Measurements from ENCODE around the gene FRK. TPM values are rescaled to one million over a fixed set of nuclear protein-coding genes. Genes with fewer than 3 reads are reported as not detected.
A peak's percentile ranks its signal among the peaks of the same experiment; 100 is the strongest.
"Not testable (repeated sequence)": the region's sequence is repeated elsewhere in the genome, so short reads cannot be mapped to it uniquely, and the experiment has no call there.

The FRK gene
- total RNA-seq, 1 donor from 2014 or later: not detected

GRCh38 chr6:115901896-115902295, 158.8 kb downstream of the FRK start:
- no peaks in the 10 kb centered on the region for H3K4me1 Mint-ChIP-seq
- no peak overlapping the region for H3K27ac Mint-ChIP-seq
- intact Hi-C loops (cut with micrococcal nuclease): no loop called here
- no peak for DNase-seq
- no peak overlapping the region for H3K4me3 Mint-ChIP-seq
- no peaks in the 10 kb centered on the region for H3K36me3 Mint-ChIP-seq (ENCODE audit: low read depth)
- peaks cover 3% of the 10 kb centered on the region for H3K27me3 Mint-ChIP-seq
- no peaks in the 10 kb centered on the region for H3K9me3 Mint-ChIP-seq

- intact Hi-C loops (cut with micrococcal nuclease): loop anchor here (5.0 to 10.0 kb wide), 2 partner anchors 905 to 1803 kb away; no protein-coding TSS in a partner anchor
- H3K27me3 Mint-ChIP-seq: peaks cover 3% of the 10 kb centered on the region
- H3K36me3 Mint-ChIP-seq (ENCODE audit: low read depth): no peaks in the 10 kb centered on the region
- H3K27ac Mint-ChIP-seq: no peak overlapping the region
- no peak overlapping the region for H3K4me3 Mint-ChIP-seq
- no peak for DNase-seq
- H3K4me1 Mint-ChIP-seq: no peaks in the 10 kb centered on the region
- no peaks in the 10 kb centered on the region for H3K9me3 Mint-ChIP-seq
Observed at GRCh38 chr6:115899730-115900282, 160.9 kb downstream of the FRK start.

- Mint-ChIP-seq H3K4me3 (no peak overlapping the region), H3K27ac (no peak overlapping the region), H3K9me3 (no peaks in the 10 kb centered on the region), H3K36me3 (ENCODE audit: low read depth) (no peaks in the 10 kb centered on the region), H3K27me3 (peaks cover 3% of the 10 kb centered on the region), H3K4me1 (no peaks in the 10 kb centered on the region)
- DNase-seq: no peak
- intact Hi-C loops (cut with micrococcal nuclease): loop anchor here (5.0 to 10.0 kb wide), 2 partner anchors 903 to 1801 kb away; no protein-coding TSS in a partner anchor
Observed at GRCh38 chr6:115898246-115898645, 162.4 kb downstream of the FRK start.

GRCh38 chr6:115896538-115897129, 164.1 kb downstream of the FRK start:
- DNase-seq: no peak
- intact Hi-C loops (cut with micrococcal nuclease): loop anchor here (1.0 to 10.0 kb wide), 3 partner anchors 902 to 1799 kb away; no protein-coding TSS in a partner anchor
- Mint-ChIP-seq H3K36me3 (ENCODE audit: low read depth) (no peaks in the 10 kb centered on the region), H3K4me1 (peaks cover 5% of the 10 kb centered on the region), H3K27me3 (peaks cover 3% of the 10 kb centered on the region), H3K9me3 (no peaks in the 10 kb centered on the region), H3K4me3 (no peak overlapping the region), H3K27ac (no peak overlapping the region)

DNA sequence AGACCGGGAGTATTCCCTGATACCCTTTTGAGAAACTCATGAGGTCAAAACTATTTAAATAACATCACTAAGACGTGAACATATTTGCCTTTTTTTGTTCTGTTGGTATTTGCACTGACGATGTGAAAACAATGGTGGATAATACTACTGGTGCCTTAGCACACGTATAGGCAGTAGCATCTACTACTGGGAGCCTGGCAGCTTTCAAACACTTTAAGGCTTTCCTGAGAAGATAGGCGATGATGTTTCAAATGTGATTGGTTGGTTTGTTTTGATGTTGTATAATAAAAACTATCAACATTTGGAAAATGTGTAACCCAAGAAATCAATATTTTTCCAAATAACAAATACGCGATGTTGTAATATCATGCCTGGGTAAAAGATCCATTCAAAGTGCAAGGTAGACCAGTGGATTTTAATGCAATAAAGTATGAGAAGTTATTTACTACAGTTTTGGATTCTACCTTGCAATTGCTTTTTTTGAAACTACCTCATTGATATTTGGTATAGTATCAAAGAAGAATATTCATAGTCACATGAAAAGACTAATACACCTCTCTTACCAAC, 166.2 kb downstream of the FRK start:
- Mint-ChIP-seq H3K27me3 (no peaks in the 10 kb centered on the region), H3K9me3 (no peaks in the 10 kb centered on the region), H3K36me3 (ENCODE audit: low read depth) (no peaks in the 10 kb centered on the region), H3K27ac (no peak overlapping the region), H3K4me3 (no peak overlapping the region), H3K4me1 (peaks cover 14% of the 10 kb centered on the region)
- DNase-seq: no peak
- intact Hi-C loops (cut with micrococcal nuclease): loop anchor here (10.0 kb wide), 1 partner anchor 900 kb away; no protein-coding TSS in a partner anchor

DNA sequence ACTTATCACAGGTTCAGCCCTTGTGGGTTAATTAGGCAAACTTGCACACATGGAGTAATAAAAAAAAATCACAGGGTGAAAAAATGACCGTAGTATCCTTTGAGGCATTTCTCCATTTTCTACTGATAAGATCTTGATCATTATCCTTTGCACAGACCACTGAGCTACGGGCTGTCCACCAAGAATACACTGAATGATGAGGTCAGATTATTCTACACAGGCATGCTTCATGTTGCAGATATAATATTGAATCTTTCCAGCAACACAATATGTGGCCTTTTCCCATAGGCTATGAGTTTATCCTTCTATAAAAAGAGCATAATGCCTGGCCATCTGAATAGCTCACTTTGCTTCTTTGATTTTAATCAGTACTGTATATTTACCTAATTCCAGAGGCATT, 168.9 kb downstream of the FRK start:
- Mint-ChIP-seq H3K9me3 (no peaks in the 10 kb centered on the region), H3K27ac (no peak overlapping the region), H3K36me3 (ENCODE audit: low read depth) (no peaks in the 10 kb centered on the region), H3K4me1 (peaks cover 14% of the 10 kb centered on the region), H3K27me3 (no peaks in the 10 kb centered on the region), H3K4me3 (no peak overlapping the region)
- DNase-seq: no peak
- intact Hi-C loops (cut with micrococcal nuclease): loop anchor here (10.0 kb wide), 1 partner anchor 897 kb away; no protein-coding TSS in a partner anchor

DNA sequence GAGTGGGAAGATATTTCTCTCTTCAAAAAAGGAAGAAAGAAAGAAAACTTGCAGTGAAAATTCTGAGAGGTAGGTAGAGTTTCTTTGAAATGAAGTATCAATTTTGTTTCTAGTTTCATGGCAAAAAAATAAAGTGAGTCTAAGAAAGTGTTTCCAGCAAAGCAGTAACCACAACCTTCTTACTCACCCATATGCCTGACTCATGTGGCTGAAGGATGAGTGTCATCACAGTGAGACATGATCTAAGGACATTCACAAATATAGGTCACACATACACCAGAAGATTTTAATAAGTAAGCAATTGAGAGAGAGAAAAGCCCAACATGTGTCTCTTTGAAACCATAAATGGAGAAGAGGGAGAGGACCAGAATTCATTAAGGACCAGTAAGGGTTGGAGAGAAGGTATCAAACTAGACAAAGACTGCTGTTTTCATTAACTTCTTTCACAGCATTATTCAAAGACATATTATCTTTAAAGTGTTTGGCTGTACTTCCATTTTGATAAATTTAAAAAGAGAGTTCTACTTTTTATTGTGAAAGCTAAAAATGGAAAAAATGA, 169.5 kb downstream of the FRK start:
- H3K4me1 Mint-ChIP-seq: peaks cover 14% of the 10 kb centered on the region
- H3K27ac Mint-ChIP-seq: peak overlapping the region; percentile 48
- H3K36me3 Mint-ChIP-seq (ENCODE audit: low read depth): no peaks in the 10 kb centered on the region
- no peaks in the 10 kb centered on the region for H3K9me3 Mint-ChIP-seq
- H3K27me3 Mint-ChIP-seq: no peaks in the 10 kb centered on the region
- intact Hi-C loops (cut with micrococcal nuclease): loop anchor here (10.0 kb wide), 1 partner anchor 896 kb away; no protein-coding TSS in a partner anchor
- no peak overlapping the region for H3K4me3 Mint-ChIP-seq
- DNase-seq: no peak

GRCh38 chr6:115890238-115890637, 170.5 kb downstream of the FRK start:
- H3K4me1 Mint-ChIP-seq: peaks cover 14% of the 10 kb centered on the region
- H3K36me3 Mint-ChIP-seq (ENCODE audit: low read depth): no peaks in the 10 kb centered on the region
- H3K4me3 Mint-ChIP-seq: no peak overlapping the region
- H3K9me3 Mint-ChIP-seq: no peaks in the 10 kb centered on the region
- no peaks in the 10 kb centered on the region for H3K27me3 Mint-ChIP-seq
- DNase-seq: no peak
- no peak overlapping the region for H3K27ac Mint-ChIP-seq
- intact Hi-C loops (cut with micrococcal nuclease): loop anchor here (10.0 kb wide), 1 partner anchor 895 kb away; no protein-coding TSS in a partner anchor

DNA sequence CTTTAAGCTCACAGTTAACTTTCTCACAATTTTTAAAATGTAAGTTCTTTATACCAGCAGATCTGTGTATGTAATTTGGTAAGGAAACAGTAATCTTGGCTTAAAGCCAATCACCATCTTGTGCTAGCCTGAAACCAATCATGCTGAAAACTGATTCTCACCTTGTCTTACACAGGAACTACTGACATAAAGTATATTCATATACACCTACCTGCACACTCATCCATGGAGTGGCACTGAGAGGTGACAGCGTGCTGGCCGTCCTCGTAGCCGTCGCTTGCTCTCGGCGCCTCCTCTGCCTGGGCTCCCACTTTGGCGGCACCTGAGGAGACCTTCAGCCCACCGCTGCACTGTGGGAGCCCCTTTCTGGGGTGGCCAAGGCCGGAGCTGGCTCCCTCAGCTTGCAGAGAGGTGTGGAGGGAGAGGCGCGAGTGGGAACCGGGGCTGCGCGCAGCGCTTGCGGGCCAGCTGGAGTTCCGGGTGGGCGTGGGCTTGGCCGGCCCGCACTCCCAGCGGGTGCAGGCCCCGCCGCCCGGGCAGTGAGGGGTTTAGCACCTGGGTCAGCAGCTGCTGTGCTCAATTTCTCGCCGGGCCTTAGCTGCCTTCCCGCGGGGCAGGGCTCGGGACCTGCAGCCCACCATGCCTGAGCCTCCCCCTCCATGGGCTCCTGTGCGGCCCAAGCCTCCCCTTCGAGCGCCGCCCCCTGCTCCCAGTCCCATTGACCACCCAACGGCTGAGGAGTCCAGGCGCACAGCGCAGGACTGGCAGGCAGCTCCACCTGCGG, 171.8 kb downstream of the FRK start:
- H3K4me3 Mint-ChIP-seq; H3K27me3 Mint-ChIP-seq; H3K36me3 Mint-ChIP-seq (ENCODE audit: low read depth); intact Hi-C loops (cut with micrococcal nuclease); H3K9me3 Mint-ChIP-seq; DNase-seq; H3K27ac Mint-ChIP-seq: not testable (repeated sequence)
- H3K4me1 Mint-ChIP-seq: peaks cover 14% of the 10 kb centered on the region

- H3K9me3 Mint-ChIP-seq: no peaks in the 10 kb centered on the region
- intact Hi-C loops (cut with micrococcal nuclease): no loop called here
- no peak overlapping the region for H3K4me3 Mint-ChIP-seq
- H3K27ac Mint-ChIP-seq: no peak overlapping the region
- no peaks in the 10 kb centered on the region for H3K36me3 Mint-ChIP-seq (ENCODE audit: low read depth)
- no peaks in the 10 kb centered on the region for H3K27me3 Mint-ChIP-seq
- no peak for DNase-seq
- peaks cover 14% of the 10 kb centered on the region for H3K4me1 Mint-ChIP-seq
Observed at GRCh38 chr6:115887891-115888290, 172.8 kb downstream of the FRK start.

DNA sequence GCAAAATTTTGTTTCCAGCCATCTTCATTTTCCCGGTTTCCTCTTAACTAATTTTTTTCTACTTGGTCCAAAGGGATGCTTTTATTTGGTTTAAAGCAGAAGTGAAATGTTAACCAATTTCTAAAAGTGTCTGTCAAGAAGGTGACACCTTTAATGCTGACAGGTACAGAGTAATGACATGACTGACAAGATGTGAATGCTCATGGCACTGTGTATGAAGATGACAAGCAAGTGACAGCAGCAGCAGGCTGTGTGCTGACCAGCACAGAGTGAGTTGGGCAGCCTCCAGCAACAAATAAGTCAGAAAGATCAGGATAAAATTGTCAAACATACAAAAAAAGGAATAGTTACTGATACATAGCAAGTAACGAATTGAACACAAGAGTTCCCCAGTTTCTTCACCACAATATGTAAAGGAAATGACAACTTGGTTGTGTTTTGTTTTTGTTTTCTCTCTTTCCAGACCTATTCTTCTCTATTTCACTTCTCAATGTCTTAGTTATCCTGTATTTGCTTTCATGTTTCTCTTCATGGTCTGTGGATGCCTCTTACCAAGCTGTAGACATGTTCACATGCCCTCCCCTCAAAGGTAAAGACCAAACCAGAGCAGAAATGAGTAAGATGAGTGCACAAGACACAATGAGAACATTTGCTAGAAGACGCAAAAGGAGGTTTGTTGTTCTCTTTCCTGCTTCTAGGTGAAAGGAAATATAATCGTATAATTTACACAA, 174.9 kb downstream of the FRK start:
- H3K4me1 Mint-ChIP-seq: peaks cover 4% of the 10 kb centered on the region
- intact Hi-C loops (cut with micrococcal nuclease): no loop called here
- H3K36me3 Mint-ChIP-seq (ENCODE audit: low read depth): no peaks in the 10 kb centered on the region
- no peak overlapping the region for H3K27ac Mint-ChIP-seq
- H3K27me3 Mint-ChIP-seq: peaks cover 1% of the 10 kb centered on the region
- no peak for DNase-seq
- H3K9me3 Mint-ChIP-seq: no peaks in the 10 kb centered on the region
- H3K4me3 Mint-ChIP-seq: no peak overlapping the region

- H3K4me1 Mint-ChIP-seq: no peaks in the 10 kb centered on the region
- intact Hi-C loops (cut with micrococcal nuclease): no loop called here
- H3K36me3 Mint-ChIP-seq (ENCODE audit: low read depth): no peaks in the 10 kb centered on the region
- no peak overlapping the region for H3K27ac Mint-ChIP-seq
- peaks cover 1% of the 10 kb centered on the region for H3K27me3 Mint-ChIP-seq
- H3K4me3 Mint-ChIP-seq: no peak overlapping the region
- H3K9me3 Mint-ChIP-seq: no peaks in the 10 kb centered on the region
- no peak for DNase-seq
Observed at GRCh38 chr6:115882771-115883170, 177.9 kb downstream of the FRK start.

GRCh38 chr6:115882174-115882573, 178.5 kb downstream of the FRK start:
- no peak for DNase-seq
- H3K4me1 Mint-ChIP-seq: no peaks in the 10 kb centered on the region
- no peaks in the 10 kb centered on the region for H3K36me3 Mint-ChIP-seq (ENCODE audit: low read depth)
- no peaks in the 10 kb centered on the region for H3K9me3 Mint-ChIP-seq
- no peak overlapping the region for H3K27ac Mint-ChIP-seq
- H3K27me3 Mint-ChIP-seq: peaks cover 1% of the 10 kb centered on the region
- intact Hi-C loops (cut with micrococcal nuclease): no loop called here
- no peak overlapping the region for H3K4me3 Mint-ChIP-seq

Measured in activated CD4-positive, alpha-beta T cell treated with anti-CD3 and anti-CD28 coated beads, Interleukin-2, amount 10 ng/mL, durations not matched to agents 24 days and 14 days (primary cell).